HG02642 (cell line): ENCODE results near the gene RPRML.
"Not testable (repeated sequence)": the region's sequence is repeated elsewhere in the genome, so short reads cannot be mapped to it uniquely, and the experiment has no call there.

Source experiments
- ATAC-seq: cut with Tn5 transposase; IDR thresholded peaks from one replicate; pipeline ENCODE4 v1.9.1; 2021; ENCODE audit warnings: mild to moderate bottlenecking; ENCODE audit not compliant: unreplicated experiment, poor library complexity

Gene RPRML

DNA sequence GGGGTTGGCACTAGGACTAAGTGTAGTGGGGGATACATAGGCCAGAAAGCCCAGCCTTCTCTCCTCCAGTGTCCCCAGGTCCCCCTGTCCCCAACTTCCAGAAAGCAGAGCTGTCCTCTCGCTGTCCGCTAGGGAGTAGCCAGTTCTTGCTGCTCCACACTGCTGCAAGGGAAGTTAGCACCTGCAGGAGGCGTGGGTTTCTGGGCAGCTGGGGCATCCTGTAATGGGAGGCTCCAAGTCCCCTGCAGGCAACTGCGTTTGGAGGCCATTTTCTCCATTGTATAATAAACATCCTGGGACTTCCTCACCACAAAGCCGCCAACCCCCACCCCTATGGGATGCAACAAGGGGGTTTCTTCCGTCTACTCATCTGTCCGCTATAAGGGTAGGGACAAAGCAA is 1.7 kb downstream of the RPRML start:
- no peak for ATAC-seq

DNA sequence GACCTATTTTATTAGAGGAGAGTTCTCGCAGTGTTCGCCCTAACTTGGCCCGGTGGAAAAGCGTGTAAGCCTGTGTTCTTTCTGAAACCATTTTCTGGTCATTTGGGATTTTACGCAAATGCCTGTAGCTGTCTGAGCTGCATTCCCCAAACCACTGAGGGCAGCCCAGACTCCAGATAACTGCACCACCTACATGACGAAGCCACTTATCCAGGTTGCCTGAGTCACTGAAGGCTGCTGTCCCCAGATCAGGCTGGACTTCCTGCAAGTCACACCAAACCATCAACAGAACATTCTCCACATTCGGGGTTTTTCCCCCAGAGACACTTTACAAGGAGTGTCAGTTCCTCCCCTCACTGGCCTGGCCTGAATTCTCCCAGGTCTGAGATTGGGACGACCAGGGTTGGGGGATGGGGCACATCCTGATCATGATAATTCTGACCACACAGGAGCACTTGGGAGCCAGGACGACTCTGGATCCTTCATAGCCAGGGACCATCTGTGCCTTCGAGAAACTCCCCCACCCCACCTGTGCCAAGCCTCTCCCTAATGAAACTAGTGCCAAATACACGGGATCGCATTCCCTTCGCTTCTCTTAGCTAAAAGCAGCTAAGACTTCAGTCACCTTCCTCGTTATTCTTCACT is 2.3 kb downstream of the RPRML start:
- ATAC-seq: no peak

DNA sequence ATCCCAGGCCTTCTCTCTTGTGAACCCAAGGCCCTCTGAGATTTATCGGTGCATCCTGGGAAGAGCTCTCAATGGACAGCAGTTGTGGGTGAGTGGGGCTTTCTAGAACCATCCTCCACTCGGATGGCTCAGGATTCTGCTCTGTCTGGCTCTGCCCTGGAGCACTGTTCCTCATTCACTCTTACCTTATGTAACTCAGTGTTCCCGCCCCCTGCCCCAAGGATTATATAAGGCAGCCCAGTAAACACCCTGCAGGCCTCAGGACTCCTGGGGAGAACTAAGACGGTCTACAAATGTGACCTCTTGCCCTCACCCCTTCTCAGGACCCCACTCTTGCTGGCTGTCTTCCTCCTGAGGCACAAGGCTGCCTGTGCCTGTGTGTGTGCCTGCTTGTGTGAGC is 3.8 kb downstream of the RPRML start:
- no peak for ATAC-seq

DNA sequence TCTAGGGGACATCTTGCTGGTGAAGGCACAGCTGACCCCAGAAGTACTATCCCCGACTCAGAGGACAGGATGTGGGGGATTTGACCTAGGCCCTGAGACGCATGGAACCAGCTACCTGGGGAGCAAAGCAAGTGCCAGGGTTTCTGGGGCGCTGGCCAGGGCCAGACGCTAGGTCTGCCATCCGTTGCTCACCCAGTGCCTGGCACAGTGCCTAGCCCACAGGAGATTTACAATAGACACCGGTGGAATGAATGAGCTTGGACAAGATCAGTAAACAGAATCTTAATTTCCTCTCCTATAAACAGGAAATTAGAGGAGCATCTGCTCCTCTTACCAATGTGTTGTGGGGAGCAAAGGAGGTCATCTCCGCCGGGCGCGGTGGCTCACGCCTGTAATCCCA is 5.0 kb downstream of the RPRML start:
- no peak for ATAC-seq

DNA sequence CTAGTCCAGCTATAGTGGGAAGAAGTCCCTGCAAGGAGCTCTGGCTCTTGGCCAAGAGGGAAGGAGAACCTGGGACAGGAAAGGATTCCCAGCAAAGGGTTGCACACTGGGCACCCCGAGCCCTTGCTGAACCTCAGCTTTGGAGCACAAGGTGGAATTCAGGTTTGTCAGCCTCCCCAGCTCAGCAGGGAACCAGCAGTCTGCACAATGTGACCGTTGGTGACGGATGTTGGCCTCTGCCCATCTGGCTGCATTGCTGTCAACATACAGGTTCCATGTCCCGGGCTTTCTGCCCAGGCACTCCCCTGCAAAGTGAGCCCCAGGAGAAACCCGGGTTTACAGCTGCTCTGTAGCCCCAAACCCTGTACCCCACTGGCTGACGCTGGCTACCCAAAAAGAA is 6.7 kb downstream of the RPRML start:
- no peak for ATAC-seq

DNA sequence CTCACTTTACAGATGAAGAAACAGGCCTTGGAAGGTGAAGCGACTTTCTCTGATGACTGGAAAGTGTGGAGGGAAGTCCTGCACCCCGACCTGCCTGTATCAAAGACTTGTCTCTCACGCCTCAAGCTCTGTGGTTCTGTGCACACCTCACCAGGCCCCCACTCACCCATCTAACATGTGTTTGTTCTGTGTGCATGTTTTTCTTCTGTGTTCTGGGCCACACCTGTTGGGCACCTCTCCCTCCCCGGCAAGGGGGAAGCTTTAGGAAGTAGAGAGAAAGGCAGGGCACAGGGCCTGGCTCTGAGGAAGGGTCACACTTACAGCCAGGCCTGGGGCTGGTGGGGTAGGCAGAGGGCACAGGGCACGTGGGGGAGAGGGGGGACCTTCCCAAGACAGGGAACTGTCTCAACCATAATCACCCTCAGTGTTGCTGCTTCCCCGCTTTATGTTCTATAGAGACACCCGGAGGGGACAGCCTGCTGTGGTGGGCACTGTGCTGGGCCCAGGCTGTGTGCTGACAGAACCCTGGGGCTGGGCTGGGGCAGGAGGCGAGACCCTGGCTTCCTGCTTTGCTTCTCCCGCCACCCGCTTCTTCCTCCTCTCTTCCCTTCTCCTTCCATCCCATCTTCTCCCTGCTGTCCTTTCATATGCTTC is 7.3 kb downstream of the RPRML start:
- no peak for ATAC-seq

DNA sequence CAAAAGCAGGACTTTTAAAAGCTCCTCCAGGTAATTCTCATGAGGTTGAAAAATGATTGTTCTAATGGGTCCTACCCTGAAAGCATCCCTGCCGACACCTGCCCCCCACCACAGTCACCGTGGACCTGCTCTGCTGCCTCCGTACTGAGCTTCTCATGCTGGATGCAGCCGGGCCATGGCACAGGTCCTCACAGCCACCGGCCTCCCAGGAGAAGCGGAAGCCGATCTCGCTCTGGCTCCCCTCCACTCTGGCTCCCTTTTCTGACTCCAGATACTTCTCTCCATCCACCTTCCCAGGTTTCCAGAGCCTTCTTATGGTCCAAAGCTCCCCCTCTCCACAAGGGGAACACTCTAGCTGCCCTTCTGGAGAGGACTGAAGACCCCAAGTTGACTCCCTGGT is 10.2 kb downstream of the RPRML start:
- no peak for ATAC-seq

DNA sequence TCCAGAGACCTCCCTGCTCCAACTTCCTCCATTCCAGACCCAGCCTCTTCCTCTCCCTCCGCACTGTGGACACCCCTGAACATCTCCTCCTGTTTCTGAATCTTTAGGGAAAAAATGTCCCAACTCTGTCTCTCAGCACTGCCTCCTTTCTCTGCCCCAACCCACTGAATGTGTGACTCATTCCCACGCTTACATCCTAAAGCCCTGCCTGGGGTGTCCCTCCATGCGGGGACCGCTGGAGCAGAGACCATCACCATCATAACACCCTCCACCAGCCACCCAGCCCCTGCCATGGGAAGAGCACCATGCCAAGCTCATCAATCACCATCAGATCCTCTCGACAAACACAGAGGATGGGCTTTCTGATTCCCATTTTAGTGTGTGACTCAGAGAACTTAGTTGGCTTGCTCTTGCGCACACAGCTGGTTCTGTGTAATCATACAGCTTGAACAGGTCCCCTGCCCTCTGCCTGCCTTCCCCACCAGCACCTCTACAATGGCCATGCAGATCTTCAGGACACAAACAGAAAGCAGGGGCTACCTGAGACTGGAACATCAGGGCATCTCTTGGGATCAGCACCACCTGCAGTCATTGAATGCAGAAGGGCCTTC is 10.7 kb downstream of the RPRML start:
- no peak for ATAC-seq

DNA sequence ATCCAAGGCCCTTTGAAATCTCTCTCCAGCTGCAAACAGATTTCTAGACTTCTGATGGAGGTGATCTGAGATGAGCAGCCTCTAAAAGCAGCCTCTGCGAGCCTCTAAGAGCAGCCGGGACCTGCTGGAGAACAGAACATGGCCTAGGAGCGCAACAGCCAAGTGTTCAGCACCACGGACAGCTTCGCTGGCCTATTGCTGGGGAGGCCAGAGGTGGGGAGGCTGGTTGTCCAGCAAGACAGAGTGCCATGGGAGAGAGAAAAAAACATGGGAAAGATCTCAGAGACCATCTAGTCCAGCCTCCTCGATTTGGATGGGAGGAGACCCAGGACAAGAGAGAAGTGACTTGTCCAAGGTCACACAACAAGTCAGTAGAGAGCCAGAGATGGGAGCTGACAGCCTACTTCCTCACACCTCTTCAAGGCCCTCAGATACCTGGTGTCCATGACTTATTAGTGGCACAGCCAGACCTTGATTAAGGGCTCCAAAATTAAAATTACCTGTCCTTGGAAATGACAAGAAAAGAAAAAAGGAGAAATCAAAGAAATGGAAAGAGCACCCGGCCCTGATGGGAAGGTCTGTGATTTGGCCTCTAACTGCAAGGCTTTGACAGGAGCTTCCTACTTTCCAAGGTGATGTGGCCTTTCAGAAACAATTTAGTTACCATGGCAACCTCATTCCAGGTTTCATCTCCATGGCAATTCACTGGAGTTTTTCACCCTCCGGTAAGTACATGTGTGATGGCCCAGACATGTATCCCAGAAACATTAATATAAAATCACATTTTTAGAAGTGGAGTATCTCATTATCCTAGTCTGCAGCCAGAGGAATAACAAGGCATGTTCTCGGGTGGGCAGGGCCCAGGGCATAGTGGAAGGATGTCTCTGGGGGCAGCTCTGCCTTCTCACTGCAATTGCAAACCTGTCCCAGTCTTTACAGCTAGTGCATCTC is 14.5 kb downstream of the RPRML start:
- ATAC-seq: no peak

DNA sequence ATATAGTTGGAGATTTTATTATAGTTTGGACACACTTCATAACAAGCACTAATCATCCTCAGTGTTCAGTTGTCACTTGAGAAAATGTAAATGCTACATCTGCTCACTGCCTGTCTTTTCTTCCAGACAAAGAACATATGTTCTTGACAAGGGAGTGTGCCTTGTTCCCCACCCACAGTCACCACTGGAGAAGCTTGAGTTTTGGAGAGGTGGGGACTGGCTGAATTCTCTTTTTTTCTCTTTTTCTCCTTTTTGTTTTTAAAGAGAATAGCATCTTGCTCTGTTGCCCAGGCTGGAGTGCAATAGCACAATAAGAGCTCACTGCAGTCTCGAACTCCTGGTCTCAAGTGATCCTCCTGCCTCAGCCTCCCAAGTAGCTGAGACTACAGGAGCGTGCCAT is 15.5 kb downstream of the RPRML start:
- no peak for ATAC-seq

DNA sequence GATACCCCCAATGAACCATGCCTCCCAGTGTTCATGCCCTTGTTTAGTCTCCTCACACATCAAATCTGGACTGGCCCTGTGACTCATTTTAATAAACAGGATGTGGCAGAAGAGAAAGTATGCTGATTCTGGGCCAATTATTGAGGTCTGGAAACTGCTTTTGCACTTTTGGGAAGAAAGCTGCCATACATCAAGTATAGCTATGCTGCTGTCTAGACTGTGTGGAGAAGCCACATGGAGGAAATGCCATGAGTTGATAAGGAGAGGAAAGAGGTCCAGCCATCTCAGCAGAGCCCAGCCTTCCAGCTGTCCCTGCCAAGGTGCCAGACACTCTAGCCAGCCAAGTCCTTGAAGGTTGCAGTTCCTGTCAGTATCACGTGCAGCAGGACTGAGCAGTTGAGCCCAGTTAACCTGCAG is 16.7 kb downstream of the RPRML start:
- ATAC-seq: no peak

DNA sequence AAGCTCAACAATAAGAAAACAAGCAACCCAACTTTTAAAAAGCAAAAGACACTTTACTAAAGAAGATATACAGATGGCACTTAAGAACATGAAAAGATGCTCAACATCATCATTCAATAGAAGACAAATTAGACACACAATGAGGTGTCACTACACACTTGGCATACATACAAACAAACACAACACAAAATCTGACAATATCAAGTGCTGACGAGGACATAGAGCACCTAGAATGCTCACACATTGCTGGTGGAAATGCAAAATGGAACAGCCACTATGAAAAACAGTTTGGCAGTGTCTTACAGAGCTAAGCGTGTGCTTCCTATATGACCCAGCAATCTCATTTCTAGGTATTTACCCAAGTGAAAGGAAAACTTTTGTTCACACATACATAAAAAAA is 18.9 kb downstream of the RPRML start:
- ATAC-seq: no peak

DNA sequence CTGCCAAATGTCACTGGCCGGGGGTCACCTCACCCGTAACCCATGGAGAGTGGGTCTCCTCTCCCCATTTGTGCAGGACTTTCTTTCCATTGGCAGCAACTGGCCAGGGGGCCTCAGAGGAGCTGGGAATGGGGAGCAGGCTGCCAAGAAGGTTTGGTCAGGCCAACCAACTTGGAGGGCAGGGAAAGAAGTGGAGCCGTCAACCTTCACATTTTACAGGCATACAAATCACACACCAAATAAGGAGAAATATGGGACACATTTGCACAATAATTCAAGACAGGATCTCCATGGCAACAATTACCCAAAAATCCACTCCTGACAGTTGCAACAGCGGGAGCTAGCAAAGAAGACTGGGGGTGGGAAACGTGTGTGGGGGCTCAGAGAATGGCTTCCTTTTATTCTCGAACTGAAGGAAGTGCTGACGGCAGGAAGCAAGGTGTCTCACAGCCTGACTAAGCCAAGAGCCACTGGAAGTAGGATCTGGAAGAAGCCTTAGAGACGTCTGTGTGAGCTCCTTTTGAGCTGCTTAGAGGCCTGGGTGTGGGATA is 20.9 kb downstream of the RPRML start:
- no peak for ATAC-seq

DNA sequence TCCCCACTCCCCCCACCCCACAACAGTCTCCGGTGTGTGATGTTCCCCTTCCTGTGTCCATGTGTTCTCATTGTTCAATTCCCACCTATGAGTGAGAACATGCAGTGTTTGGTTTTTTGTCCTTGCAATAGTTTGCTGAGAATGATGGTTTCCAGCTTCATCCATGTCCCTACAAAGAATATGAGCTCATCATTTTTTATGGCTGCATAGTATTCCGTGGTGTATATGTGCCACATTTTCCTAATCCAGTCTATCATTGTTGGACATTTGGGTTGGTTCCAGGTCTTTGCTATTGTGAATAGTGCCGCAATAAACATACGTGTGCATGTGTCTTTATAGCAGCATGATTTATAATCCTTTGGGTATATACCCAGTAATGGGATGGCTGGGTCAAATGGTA is 25.9 kb downstream of the RPRML start:
- not testable (repeated sequence) for ATAC-seq

DNA sequence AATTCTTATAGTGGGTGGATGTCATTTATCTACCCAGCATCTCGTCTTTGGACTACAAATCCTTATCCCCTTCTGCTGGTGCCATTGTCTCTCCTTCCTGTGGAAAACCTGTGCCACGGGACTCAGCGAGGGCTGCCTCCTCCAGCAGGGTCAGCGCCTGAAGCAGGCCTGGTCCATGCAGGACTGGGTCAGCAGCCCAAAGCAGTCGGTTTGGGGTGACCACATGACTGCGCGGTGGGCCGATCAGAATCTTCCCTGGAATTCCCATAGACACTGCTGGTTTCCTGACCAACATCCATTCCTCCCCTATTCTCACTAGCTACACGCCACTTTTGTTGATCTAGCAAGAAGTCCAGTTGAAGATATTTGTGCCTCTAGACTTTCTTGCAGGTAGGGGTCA is 26.9 kb downstream of the RPRML start:
- no peak for ATAC-seq

DNA sequence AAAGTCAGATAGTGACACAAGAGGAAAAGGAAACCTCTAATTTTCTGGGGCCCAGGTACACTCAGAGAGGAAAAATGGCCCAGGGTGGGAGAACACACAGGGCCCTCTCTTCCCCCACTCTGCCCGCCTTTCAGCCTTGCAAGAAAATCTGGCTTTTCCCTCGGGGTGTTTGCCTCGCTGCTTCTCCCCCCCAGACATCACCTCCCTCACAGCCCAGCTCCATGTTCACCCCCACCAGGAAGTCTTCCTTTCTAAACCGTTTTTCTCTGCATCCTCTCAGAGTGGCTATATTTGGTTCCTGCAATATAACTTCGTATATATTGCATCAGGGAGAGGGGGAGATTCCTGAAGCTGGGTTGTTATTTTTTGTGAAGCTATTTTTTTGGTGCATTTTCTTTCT is 27.3 kb downstream of the RPRML start:
- no peak for ATAC-seq

DNA sequence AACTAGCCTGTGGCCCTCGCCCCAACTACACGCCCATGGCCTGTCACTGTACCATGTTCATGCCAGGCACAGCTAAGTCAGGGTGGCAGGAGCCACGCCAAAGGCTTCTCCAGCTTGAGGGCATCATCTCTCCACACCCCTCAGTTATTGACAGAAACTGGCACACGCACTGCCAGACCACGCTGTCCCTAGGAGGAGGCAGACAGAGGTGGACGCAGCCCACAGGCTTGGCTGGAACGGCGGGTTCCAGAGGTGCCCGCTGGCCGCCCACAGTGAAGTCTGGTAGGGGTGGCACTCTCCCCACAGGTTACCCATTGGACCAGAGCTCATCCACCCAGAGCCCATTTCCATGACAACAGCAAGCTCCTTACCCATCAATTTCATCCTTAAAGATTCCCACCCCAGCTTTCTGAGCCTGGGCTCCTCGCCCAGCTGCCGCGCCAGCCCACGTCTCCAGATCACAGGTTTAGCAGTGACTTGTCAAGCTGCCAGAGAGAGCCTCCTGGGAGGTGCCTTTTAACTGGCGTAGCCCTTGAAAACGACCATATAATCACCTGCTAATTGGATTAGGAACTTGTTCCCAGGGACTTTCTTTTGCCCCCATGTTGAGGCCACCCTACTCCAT is 27.9 kb downstream of the RPRML start:
- ATAC-seq: no peak

DNA sequence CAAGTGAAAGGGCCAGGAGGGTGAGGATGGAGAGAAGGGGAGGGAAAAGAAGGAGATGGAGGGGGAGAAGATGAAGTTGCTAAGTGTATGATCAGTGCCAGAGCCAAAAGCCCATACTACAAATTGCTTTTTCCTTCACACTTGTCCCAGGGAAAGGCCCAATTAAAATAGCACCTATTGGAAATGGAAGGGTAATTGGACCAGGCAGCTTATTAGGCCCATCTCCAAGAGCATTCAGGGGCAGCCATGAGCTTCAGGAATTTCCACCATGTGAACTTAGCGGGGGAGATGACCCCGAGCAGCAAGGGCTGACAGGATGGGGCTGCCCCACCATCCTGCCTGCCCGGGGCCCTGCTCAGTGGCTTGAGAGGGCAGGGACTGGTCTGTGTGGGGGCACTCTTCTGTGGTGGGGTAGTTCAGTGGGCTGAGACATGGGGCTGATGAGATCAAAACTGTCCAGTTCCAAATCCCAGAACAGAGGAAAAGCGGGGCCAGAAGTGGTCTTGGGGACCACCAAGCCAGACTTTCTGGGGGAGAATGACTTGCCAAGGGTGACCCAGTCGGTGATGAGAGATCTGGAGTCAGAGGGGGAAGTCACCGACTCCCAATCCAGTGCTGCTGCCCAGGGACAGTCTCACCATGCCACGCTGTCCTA is 28.6 kb downstream of the RPRML start:
- no peak for ATAC-seq

DNA sequence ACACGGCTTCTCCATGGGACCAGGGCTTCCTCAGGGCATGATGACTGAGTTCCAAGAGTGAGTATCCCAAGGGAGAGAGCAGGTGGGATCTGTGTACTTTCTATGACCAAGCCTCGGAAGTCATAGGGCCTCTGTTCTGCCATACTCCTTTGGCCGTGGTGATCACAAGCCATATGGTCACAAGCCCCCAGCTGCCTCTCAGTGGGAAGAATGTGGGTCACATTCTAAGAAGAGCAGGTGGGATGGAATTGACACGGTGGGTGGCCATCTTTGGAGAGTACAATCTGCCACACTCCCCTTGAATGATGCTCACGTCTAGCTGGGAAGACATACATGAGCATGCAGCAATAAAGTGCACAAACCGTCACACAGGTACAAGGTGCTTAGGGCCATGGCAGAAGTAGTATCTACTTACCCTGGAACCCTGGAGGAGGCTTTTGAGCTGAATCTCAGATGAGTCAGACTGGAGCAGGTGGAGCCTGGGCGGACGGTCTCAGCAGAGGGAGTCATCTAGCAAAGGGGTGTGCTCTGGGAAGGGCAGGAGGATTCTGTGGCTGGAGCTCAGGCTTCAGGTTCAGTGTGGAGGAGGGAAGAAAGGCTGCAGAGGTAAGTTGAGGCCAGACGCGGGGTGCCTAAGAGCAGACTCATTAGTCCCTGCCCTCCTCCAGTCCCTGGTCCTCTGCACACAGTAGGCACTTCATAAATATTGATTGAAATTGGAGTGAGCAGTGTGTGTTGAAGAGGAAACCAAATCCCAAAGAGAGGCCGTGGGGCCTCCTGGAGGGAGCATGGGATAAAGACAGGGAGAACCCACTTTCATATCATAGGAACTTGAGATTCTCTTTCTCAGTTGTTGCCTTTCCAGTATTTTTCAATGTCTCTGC is 29.5 kb downstream of the RPRML start:
- ATAC-seq: no peak
